K562 (cell line): ENCODE results near the gene TGM1. TPM values are rescaled to one million over a fixed set of nuclear protein-coding genes. Genes with fewer than 3 reads are reported as not detected.

ENCODE experiments used
- ATAC-seq: fragments of 200-7000 bp; cut with Tn5 transposase; 3 replicates; pipeline ENCODE4 v1.9.1; 2020; ENCODE audit warnings: moderate library complexity
- BruUV-seq: library from RNA; stranded (reverse); fragments of 400-500 nt; replicated peaks from 2 replicates; lab custom pipeline; 2021; lab: Mats Ljungman, UMichigan
- CTCF ChIA-PET: fragments of 300-600 bp; formaldehyde crosslinking; extraction: SDS; loops from one replicate; lab custom pipeline; 2021; ENCODE audit warnings: low intra/inter-chr PET ratio; lab: Yijun Ruan, JAX
- POLR2A ChIA-PET: fragments of 300-600, 350-650 bp; sonication (Branson Sonifier 250); formaldehyde crosslinking; extraction: SDS; loops from one replicate; lab custom pipeline; 2021; ENCODE audit warnings: antibody characterized with exemption, inconsistent platforms; lab: Yijun Ruan, JAX
- DNase-seq, 4 experiments: peaks; one replicate each; pipeline versions ENCODE4 v3.0.0 to v3.0.0-alpha.2; 2011 to 2018; ENCODE audit warnings: low spot score in 3 of 4, mixed read lengths in 3 of 4; ENCODE audit errors: extremely low read depth in 1 of 4
- FAIRE-seq: peaks from 2 replicates; lab custom pipeline; 2011; peaks lifted over from hg19 to GRCh38; lab: Jason Lieb, UNC
- H2AFZ ChIP-seq: 2 replicates; pipeline ENCODE4 v1.6.0; 2011; ENCODE audit warnings: low read depth, low read length, control low read depth, inconsistent platforms
- H3K27ac ChIP-seq: fragments of 200-600 bp; 3 replicates; pipeline ENCODE4 v1.8.0; 2011; ENCODE audit warnings: low read depth, mild to moderate bottlenecking, control low read depth, inconsistent platforms, low read length, moderate library complexity, mixed read lengths; ENCODE audit errors: extremely low read depth
- H3K27me3 ChIP-seq, 2 experiments: fragments of 300-600 bp in 1 of 2; 2 replicates in 1 of 2; 3 replicates in 1 of 2; pipeline versions ENCODE4 v1.6.0 to v1.8.0; 2011; ENCODE audit warnings: inconsistent platforms in 2 of 2, low read length in 2 of 2, mild to moderate bottlenecking in 1 of 2, mixed read lengths in 1 of 2, moderate library complexity in 1 of 2; ENCODE audit not compliant: control insufficient read depth in 2 of 2, insufficient read depth in 2 of 2
- H3K36me3 ChIP-seq: fragments of 300-600 bp; 3 replicates; pipeline ENCODE4 v1.8.0; 2011; ENCODE audit warnings: mild to moderate bottlenecking, low read length, inconsistent platforms; ENCODE audit not compliant: control insufficient read depth, insufficient read depth
- H3K4me1 ChIP-seq, 2 experiments: fragments of 200-600 bp in 1 of 2; replicated peaks in 1 of 2; 2 replicates in 1 of 2; 3 replicates in 1 of 2; pipeline versions ENCODE4 v1.5.1 to v1.8.0; 2011; ENCODE audit warnings: inconsistent platforms in 2 of 2, low read length in 2 of 2, mild to moderate bottlenecking in 1 of 2, mixed read lengths in 1 of 2, moderate library complexity in 1 of 2; ENCODE audit not compliant: control insufficient read depth in 2 of 2, insufficient read depth in 2 of 2
- H3K4me2 ChIP-seq: 2 replicates; pipeline ENCODE4 v1.6.1; 2011; ENCODE audit warnings: low read length, control low read depth, inconsistent platforms, mixed read lengths; ENCODE audit not compliant: insufficient read depth
- H3K4me3 ChIP-seq: fragments of 200-600 bp; sonication (generic), shearing (Covaris generic); 2 replicates; pipeline ENCODE4 v1.5.1; 2016; ENCODE audit warnings: control low read depth, inconsistent platforms
- H3K79me2 ChIP-seq: fragments of 200-600 bp; 3 replicates; pipeline ENCODE4 v1.8.0; 2011; ENCODE audit warnings: low read length, inconsistent platforms; ENCODE audit not compliant: control insufficient read depth, insufficient read depth
- H3K9ac ChIP-seq, 2 experiments: 2 replicates each; pipeline versions ENCODE4 v1.6.0 to v1.6.1; 2011; ENCODE audit warnings: low read depth in 2 of 2, low read length in 2 of 2, control low read depth in 1 of 2, inconsistent platforms in 1 of 2, mild to moderate bottlenecking in 1 of 2, mixed read lengths in 1 of 2; ENCODE audit not compliant: insufficient read depth in 1 of 2
- H3K9me1 ChIP-seq: one replicate; pipeline ENCODE4 v1.6.0; 2011; ENCODE audit warnings: inconsistent platforms, mild to moderate bottlenecking, low read length, moderate library complexity; ENCODE audit not compliant: control insufficient read depth, insufficient read depth
- H3K9me3 ChIP-seq: replicated peaks from 2 replicates; pipeline ENCODE4 v1.5.1; 2011; ENCODE audit warnings: low read depth, low read length, inconsistent platforms; ENCODE audit not compliant: control insufficient read depth, insufficient read depth
- H4K20me1 ChIP-seq: replicated peaks from 2 replicates; pipeline ENCODE4 v1.6.1; 2011; ENCODE audit warnings: low read length, inconsistent platforms, mixed read lengths; ENCODE audit not compliant: control insufficient read depth, insufficient read depth
- ARID2 ChIP-seq: fragments of 450-650 bp; IDR thresholded peaks from 2 replicates; pipeline ENCODE4 v1.6.1; 2017; ENCODE audit warnings: antibody characterized with exemption, mild to moderate bottlenecking
- BRD4 ChIP-seq: fragments of 200-600 bp; sonication (generic); IDR thresholded peaks from 2 replicates; pipeline ENCODE4 v1.6.1; 2017; ENCODE audit warnings: inconsistent platforms
- CBX2 ChIP-seq: fragments of 200-600 bp; sonication (generic); IDR thresholded peaks from one replicate; pipeline ENCODE4 v1.6.1; 2012; ENCODE audit warnings: mild to moderate bottlenecking, low read length, inconsistent platforms; ENCODE audit not compliant: insufficient read depth, poor library complexity, severe bottlenecking
- CC2D1A ChIP-seq: fragments of 450-650 bp; IDR thresholded peaks from 2 replicates; pipeline ENCODE4 v1.6.1; 2017; ENCODE audit warnings: mild to moderate bottlenecking
- GATA2 ChIP-seq: sonication (generic); formaldehyde crosslinking; IDR thresholded peaks from 2 replicates; pipeline ENCODE4 v1.4.0; 2020; ENCODE audit warnings: mild to moderate bottlenecking, missing genetic modification reagents
- GTF2A2 ChIP-seq: IDR thresholded peaks from 2 replicates; pipeline ENCODE4 v1.6.1; 2016; ENCODE audit warnings: mild to moderate bottlenecking, missing genetic modification characterization, missing compliant biosample characterization
- MEF2A ChIP-seq: IDR thresholded peaks from 2 replicates; pipeline ENCODE4 v1.6.1; 2011; ENCODE audit warnings: low read depth, mild to moderate bottlenecking, low read length, moderate library complexity; ENCODE audit not compliant: control insufficient read depth
- NCOA1 ChIP-seq: fragments of 450-650 bp; IDR thresholded peaks from 2 replicates; pipeline ENCODE4 v1.6.1; 2016; ENCODE audit warnings: low read depth
- NFE2L1 ChIP-seq: fragments of 450-650 bp; IDR thresholded peaks from 2 replicates; pipeline ENCODE4 v1.6.1; 2016; ENCODE audit warnings: missing genetic modification characterization, low read depth, mild to moderate bottlenecking, missing compliant biosample characterization, moderate library complexity, borderline replicate concordance
- POLR3A ChIP-seq: IDR thresholded peaks from 2 replicates; pipeline ENCODE4 v1.6.1; 2011; ENCODE audit warnings: borderline replicate concordance, mild to moderate bottlenecking, moderate library complexity; ENCODE audit not compliant: insufficient read length, insufficient read depth; ENCODE audit errors: extremely low read depth
- PTRF ChIP-seq: fragments of 450-650 bp; IDR thresholded peaks from 2 replicates; pipeline ENCODE4 v1.6.1; 2016; ENCODE audit warnings: mild to moderate bottlenecking, missing genetic modification characterization, missing compliant biosample characterization
- SOX6 ChIP-seq: fragments of 450-650 bp; IDR thresholded peaks from 2 replicates; pipeline ENCODE4 v1.6.1; 2014; ENCODE audit warnings: mild to moderate bottlenecking
- ZNF165 ChIP-seq: fragments of 250-450 bp; sonication (Bioruptor Pico); IDR thresholded peaks from 2 replicates; pipeline ENCODE4 v1.4.0; 2020; ENCODE audit warnings: borderline replicate concordance
- ZNF551 ChIP-seq: fragments of 250-450 bp; sonication (Bioruptor Pico); IDR thresholded peaks from 2 replicates; pipeline ENCODE4 v1.5.0; 2021; ENCODE audit warnings: mild to moderate bottlenecking, moderate library complexity
- ZNF764 ChIP-seq: fragments of 250-450 bp; sonication (Bioruptor Pico); IDR thresholded peaks from 2 replicates; pipeline ENCODE4 v1.4.0; 2020; ENCODE audit warnings: low read depth, mild to moderate bottlenecking, moderate library complexity
- ZNF785 ChIP-seq: fragments of 250-450 bp; sonication (Bioruptor Pico); IDR thresholded peaks from 2 replicates; pipeline ENCODE4 v1.4.0; 2020; ENCODE audit warnings: mild to moderate bottlenecking
- WGBS: fragments of 100-300 bp; shearing (Covaris generic); methylation state at CpG from one replicate; pipeline ENCODE4 v1.1.6; 2016; ENCODE audit warnings: low coverage, mixed read lengths; ENCODE audit not compliant: insufficient coverage; ENCODE audit errors: missing lambda C conversion rate; 5-methylcytosine and 5-hydroxymethylcytosine counted together
- in situ Hi-C: fragments of 300-500 bp; cut with MboI; formaldehyde crosslinking; loops from 4 replicates; pipeline ENCODE4 v1.15.0; 2018; ENCODE audit warnings: inconsistent platforms, mixed read lengths
- intact Hi-C: fragments of 100-400 bp; cut with micrococcal nuclease; formaldehyde crosslinking; loops from 2 replicates; pipeline ENCODE4 v1.14.2; 2022
- polyA plus RNA-seq, 8 experiments: library from polyadenylated mRNA; depleted of rRNA in 4 of 8; stranded (reverse) in 5 of 8; unstranded in 3 of 8; fragments of >200 nt; fragmentation: Nextera tagmentation in 2 of 8; fragmentation: Illumina TruSeq in 1 of 8; extraction: Ambion mirVana in 2 of 8; extraction: Trizol in 1 of 8; gene quantifications; 2 replicates each; pipeline versions ENCODE4 v1.2.1 to v1.2.3, GENCODE V29; 2011 to 2014; ENCODE audit warnings: inconsistent platforms in 1 of 8, missing spikeins in 1 of 8
- total RNA-seq, 7 experiments: library from RNA; depleted of rRNA in 6 of 7; stranded (reverse); fragments of >200 nt in 6 of 7; fragmentation: Illumina TruSeq in 2 of 7; extraction: Trizol in 2 of 7; gene quantifications; 2 replicates each; pipeline versions ENCODE4 v1.2.1 to v1.2.3, GENCODE V29; 2011 to 2021; ENCODE audit warnings: low replicate concordance in 1 of 7
- TF ChIP-seq, protein P1 (sequence below): fragments of 250-450 bp; sonication (Bioruptor Pico); IDR thresholded peaks from 2 replicates; pipeline ENCODE4 v1.5.1; 2021; ENCODE audit warnings: mild to moderate bottlenecking
- TF ChIP-seq, protein P2 (sequence below): fragments of 450-650 bp; IDR thresholded peaks from 2 replicates; pipeline ENCODE4 v1.6.1; 2016; ENCODE audit warnings: mild to moderate bottlenecking

Gene TGM1
- total and polyA plus RNA-seq, 9 of the 15 experiments (the other 6 are each of a cell fraction or from before 2014, with no cell fraction given) = 0.13 to 4.4 (median 0.88) TPM

DNA sequence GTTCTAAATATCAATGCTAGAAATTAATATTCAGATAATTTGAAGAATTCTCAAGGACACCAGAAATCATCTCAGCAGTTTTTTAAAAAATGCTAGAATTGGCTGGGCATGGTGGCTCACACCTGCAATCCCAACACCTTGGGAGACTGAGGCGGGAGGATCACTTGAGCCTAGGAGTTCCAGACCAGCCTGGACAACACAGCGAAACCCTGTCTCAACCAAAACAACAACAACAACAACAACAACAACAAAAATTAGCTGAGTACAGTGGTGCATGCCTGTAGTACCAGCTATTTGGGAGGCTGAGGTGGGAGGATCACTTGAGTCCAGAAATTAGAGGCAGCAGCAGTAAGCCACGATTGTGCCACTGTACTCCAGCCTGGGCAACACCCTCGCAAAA, 43.9 kb downstream of the TGM1 start:
- BruUV-seq = no TSS peak
- WGBS = 70% methylated on average over 2 of the region's 4 CpGs
- Histone ChIP-seq H3K9me3 (no peaks in the 10 kb centered on the region), H3K79me2 (peaks cover 16% of the 10 kb centered on the region), H3K36me3 (peaks cover 13% of the 10 kb centered on the region; the same call in 2 of the 3 replicates), H3K9ac (no peak overlapping the region), H3K27me3 (no peaks in the 10 kb centered on the region), H3K4me1 (peaks cover 4 to 6% of the 10 kb centered on the region in 2 experiments; a peak in 4 of 5 replicates), H3K4me3 (no peak overlapping the region), H2AFZ (no peak overlapping the region), H3K4me2 (no peak overlapping the region), H4K20me1 (no peaks in the 10 kb centered on the region), H3K27ac (no peak overlapping the region), H3K9me1 (no peaks in the 10 kb centered on the region)
- intact Hi-C loops (no loop called here), in situ Hi-C loops (no loop called here)
- FAIRE-seq (no peak), ATAC-seq (no peak), DNase-seq (no peak)
- ChIA-PET POLR2A (no interaction called here), CTCF (no interaction called here)
- TF ChIP-seq NFE2L1 (tag) (no peak), SOX6 (no peak), CBX2 (no peak), ZNF551 (CRISPR knock-in tag) (no peak), MEF2A (no peak), PTRF (no peak), POLR3A (no peak), ZNF785 (CRISPR knock-in tag) (no peak), GTF2A2 (tag) (no peak), NCOA1 (no peak), ZNF165 (CRISPR knock-in tag) (no peak), ARID2 (no peak), BRD4 (no peak), GATA2 (no peak), CC2D1A (no peak), ZNF764 (CRISPR knock-in tag) (no peak)
- TF ChIP-seq, protein P1, sequence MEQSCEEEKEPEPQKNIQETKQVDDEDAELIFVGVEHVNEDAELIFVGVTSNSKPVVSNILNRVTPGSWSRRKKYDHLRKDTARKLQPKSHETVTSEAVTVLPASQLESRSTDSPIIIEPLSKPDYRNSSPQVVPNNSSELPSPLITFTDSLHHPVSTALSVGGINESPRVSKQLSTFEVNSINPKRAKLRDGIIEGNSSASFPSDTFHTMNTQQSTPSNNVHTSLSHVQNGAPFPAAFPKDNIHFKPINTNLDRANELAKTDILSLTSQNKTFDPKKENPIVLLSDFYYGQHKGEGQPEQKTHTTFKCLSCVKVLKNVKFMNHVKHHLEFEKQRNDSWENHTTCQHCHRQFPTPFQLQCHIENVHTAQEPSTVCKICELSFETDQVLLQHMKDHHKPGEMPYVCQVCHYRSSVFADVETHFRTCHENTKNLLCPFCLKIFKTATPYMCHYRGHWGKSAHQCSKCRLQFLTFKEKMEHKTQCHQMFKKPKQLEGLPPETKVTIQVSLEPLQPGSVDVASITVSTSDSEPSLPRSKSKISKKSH (CRISPR knock-in tag) = no peak
- TF ChIP-seq, protein P2, sequence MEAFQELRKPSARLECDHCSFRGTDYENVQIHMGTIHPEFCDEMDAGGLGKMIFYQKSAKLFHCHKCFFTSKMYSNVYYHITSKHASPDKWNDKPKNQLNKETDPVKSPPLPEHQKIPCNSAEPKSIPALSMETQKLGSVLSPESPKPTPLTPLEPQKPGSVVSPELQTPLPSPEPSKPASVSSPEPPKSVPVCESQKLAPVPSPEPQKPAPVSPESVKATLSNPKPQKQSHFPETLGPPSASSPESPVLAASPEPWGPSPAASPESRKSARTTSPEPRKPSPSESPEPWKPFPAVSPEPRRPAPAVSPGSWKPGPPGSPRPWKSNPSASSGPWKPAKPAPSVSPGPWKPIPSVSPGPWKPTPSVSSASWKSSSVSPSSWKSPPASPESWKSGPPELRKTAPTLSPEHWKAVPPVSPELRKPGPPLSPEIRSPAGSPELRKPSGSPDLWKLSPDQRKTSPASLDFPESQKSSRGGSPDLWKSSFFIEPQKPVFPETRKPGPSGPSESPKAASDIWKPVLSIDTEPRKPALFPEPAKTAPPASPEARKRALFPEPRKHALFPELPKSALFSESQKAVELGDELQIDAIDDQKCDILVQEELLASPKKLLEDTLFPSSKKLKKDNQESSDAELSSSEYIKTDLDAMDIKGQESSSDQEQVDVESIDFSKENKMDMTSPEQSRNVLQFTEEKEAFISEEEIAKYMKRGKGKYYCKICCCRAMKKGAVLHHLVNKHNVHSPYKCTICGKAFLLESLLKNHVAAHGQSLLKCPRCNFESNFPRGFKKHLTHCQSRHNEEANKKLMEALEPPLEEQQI = no peak
